Subcutaneous abdominal adipose tissue (tissue), 5 donors: ENCODE measurements around the gene KRABD2.

ENCODE experiments used
- H3K27ac ChIP-seq: one replicate; pipeline ENCODE4 v1.7.0; 2013; ENCODE audit warnings: low read depth, mild to moderate bottlenecking, inconsistent platforms, low read length, moderate library complexity
- H3K27me3 ChIP-seq, 5 donors: one replicate each; pipeline ENCODE4 v1.7.0; 2013; ENCODE audit warnings: low read length in 5 of 5, inconsistent platforms in 1 of 5; ENCODE audit not compliant: control insufficient read depth in 5 of 5, insufficient read depth in 4 of 5
- H3K36me3 ChIP-seq, 5 donors: one replicate each; pipeline ENCODE4 v1.7.0; 2013; ENCODE audit warnings: low read length in 5 of 5; ENCODE audit not compliant: control insufficient read depth in 5 of 5, insufficient read depth in 5 of 5
- H3K4me1 ChIP-seq, 5 donors: one replicate each; pipeline ENCODE4 v1.7.0; 2013; ENCODE audit warnings: low read length in 5 of 5, mild to moderate bottlenecking in 3 of 5, moderate library complexity in 1 of 5; ENCODE audit not compliant: control insufficient read depth in 5 of 5, insufficient read depth in 5 of 5
- H3K4me3 ChIP-seq, 5 donors: one replicate each; pipeline ENCODE4 v1.7.0; 2013; ENCODE audit warnings: low read length in 5 of 5, low read depth in 1 of 5
- H3K9ac ChIP-seq, 5 donors: one replicate each; pipeline ENCODE4 v1.7.0; 2013; ENCODE audit warnings: low read length in 5 of 5, mild to moderate bottlenecking in 4 of 5, moderate library complexity in 3 of 5
- H3K9me3 ChIP-seq, 5 donors: one replicate each; pipeline ENCODE4 v1.7.0; 2013; ENCODE audit warnings: low read length in 5 of 5; ENCODE audit not compliant: control insufficient read depth in 5 of 5
- donor health status: healthy.
- donor health status: healthy.
- donor health status: healthy.
- donor health status: healthy.
- donor health status: healthy.

The KRABD2 gene

GRCh38 chr17:8393470-8394231 lies 17.1 kb upstream of the KRABD2 start:
- Histone ChIP-seq H3K27me3 (peaks cover 23 to 39% (median 36%) of the 10 kb centered on the region in 5 donors), H3K4me1 (no peaks in the 10 kb centered on the region), H3K27ac (no peak overlapping the region), H3K4me3 (no peak overlapping the region), H3K36me3 (no peaks in the 10 kb centered on the region), H3K9me3 (no peaks in the 10 kb centered on the region), H3K9ac (no peak overlapping the region)

GRCh38 chr17:8392674-8393469 lies 16.4 kb upstream of the KRABD2 start:
- Histone ChIP-seq H3K4me3 (no peak overlapping the region), H3K27me3 (peaks cover 20 to 36% (median 30%) of the 10 kb centered on the region in 5 donors), H3K4me1 (no peaks in the 10 kb centered on the region), H3K27ac (no peak overlapping the region), H3K36me3 (no peaks in the 10 kb centered on the region), H3K9me3 (no peaks in the 10 kb centered on the region), H3K9ac (no peak overlapping the region)

GRCh38 chr17:8392274-8392673 lies 15.8 kb upstream of the KRABD2 start:
- no peak overlapping the region for H3K4me3 ChIP-seq
- no peak overlapping the region for H3K27ac ChIP-seq
- H3K9ac ChIP-seq, result peak overlapping the region in 1 of 5 donors; percentile 20
- no peaks in the 10 kb centered on the region for H3K36me3 ChIP-seq
- H3K4me1 ChIP-seq, result no peaks in the 10 kb centered on the region
- peaks cover 16 to 30% (median 25%) of the 10 kb centered on the region in 5 donors for H3K27me3 ChIP-seq
- H3K9me3 ChIP-seq, result no peaks in the 10 kb centered on the region

- no peaks in the 10 kb centered on the region for H3K4me1 ChIP-seq
- peak overlapping the region in 1 of 5 donors; percentile 20 for H3K9ac ChIP-seq
- H3K27me3 ChIP-seq, result peaks cover 14 to 27% (median 21%) of the 10 kb centered on the region in 5 donors
- no peaks in the 10 kb centered on the region for H3K36me3 ChIP-seq
- H3K9me3 ChIP-seq, result no peaks in the 10 kb centered on the region
- no peak overlapping the region for H3K27ac ChIP-seq
- no peak overlapping the region for H3K4me3 ChIP-seq
Measured at GRCh38 chr17:8391711-8392110, 15.2 kb upstream of the KRABD2 start.

- Histone ChIP-seq H3K4me3 (no peak overlapping the region), H3K36me3 (no peaks in the 10 kb centered on the region), H3K4me1 (peaks cover 4 to 22% (median 17%) of the 10 kb centered on the region in 5 donors), H3K27ac (no peak overlapping the region), H3K27me3 (peaks cover 0 to 9% (median 2%) of the 10 kb centered on the region in 5 donors), H3K9ac (no peak overlapping the region), H3K9me3 (no peaks in the 10 kb centered on the region)
Measured at GRCh38 chr17:8387914-8388651, 11.6 kb upstream of the KRABD2 start.

GRCh38 chr17:8386841-8387240 lies 10.3 kb upstream of the KRABD2 start:
- H3K36me3 ChIP-seq, result no peaks in the 10 kb centered on the region
- peaks cover 0 to under 1% (median 0%) of the 10 kb centered on the region in 5 donors for H3K27me3 ChIP-seq
- H3K4me1 ChIP-seq, result peaks cover 8 to 29% (median 25%) of the 10 kb centered on the region in 5 donors

GRCh38 chr17:8384801-8385378 lies 8.4 kb upstream of the KRABD2 start:
- Histone ChIP-seq H3K4me1 (peaks cover 10 to 48% (median 42%) of the 10 kb centered on the region in 5 donors), H3K27ac (no peak overlapping the region), H3K9ac (no peak overlapping the region), H3K36me3 (peaks cover 9 to 18% (median 16%) of the 10 kb centered on the region in 5 donors), H3K4me3 (peak overlapping the region in 1 of 5 donors; percentile 12), H3K27me3 (no peaks in the 10 kb centered on the region), H3K9me3 (no peaks in the 10 kb centered on the region)

More at GRCh38 chr17:8386841-8387240, 10.3 kb upstream of the KRABD2 start:
- Histone ChIP-seq H3K4me3 (no peak overlapping the region), H3K27ac (no peak overlapping the region), H3K9ac (no peak overlapping the region), H3K9me3 (no peaks in the 10 kb centered on the region)

- H3K27ac ChIP-seq, result peak within 1 kb of the TSS; percentile 69
- no peaks in the 10 kb centered on the region for H3K27me3 ChIP-seq
- H3K9ac ChIP-seq, result peak within 1 kb of the TSS; percentile 84 to 93 (median 88)
- peaks cover 20 to 34% (median 32%) of the 10 kb centered on the region in 5 donors for H3K36me3 ChIP-seq
- peak within 1 kb of the TSS; percentile 87 to 97 (median 91) for H3K4me3 ChIP-seq
- peaks cover 10 to 50% (median 44%) of the 10 kb centered on the region in 5 donors for H3K4me1 ChIP-seq
- H3K9me3 ChIP-seq, result no peaks in the 10 kb centered on the region
Measured at GRCh38 chr17:8383143-8383822, 6.8 kb upstream of the KRABD2 start, which contains the start of gene RPL26. TSS of gene RPL26 (minus strand) at chr17:8383193. CDS start at chr17:8382310, 883 bp downstream.

- H3K4me1 ChIP-seq, result peaks cover 10 to 50% (median 44%) of the 10 kb centered on the region in 5 donors
- H3K4me3 ChIP-seq, result peak overlapping the region; percentile 87 to 97 (median 91)
- peak overlapping the region; percentile 81 to 93 (median 88) for H3K9ac ChIP-seq
- H3K27ac ChIP-seq, result peak overlapping the region; percentile 69
- H3K36me3 ChIP-seq, result peaks cover 20 to 39% (median 36%) of the 10 kb centered on the region in 5 donors
- no peaks in the 10 kb centered on the region for H3K27me3 ChIP-seq
- no peaks in the 10 kb centered on the region for H3K9me3 ChIP-seq
Measured at GRCh38 chr17:8382880-8383142, 6.3 kb upstream of the KRABD2 start.
